H7 (cell line): ENCODE measurements around the gene MMS19. TPM values are rescaled to one million over a fixed set of nuclear protein-coding genes. Genes with fewer than 3 reads are reported as not detected.

Experiments
- DNase-seq: peaks from one replicate; pipeline ENCODE4 v3.0.0; 2012
- H3K27me3 ChIP-seq: 2 replicates; pipeline ENCODE4 v1.6.0; 2011; ENCODE audit warnings: mild to moderate bottlenecking, low read length; ENCODE audit not compliant: control insufficient read depth, insufficient read depth
- H3K36me3 ChIP-seq: replicated peaks from 2 replicates; pipeline ENCODE4 v1.5.1; 2011; ENCODE audit warnings: low read length; ENCODE audit not compliant: control insufficient read depth, insufficient read depth
- H3K4me3 ChIP-seq: 2 replicates; pipeline ENCODE4 v1.5.1; 2011; ENCODE audit warnings: low read depth, mild to moderate bottlenecking, control low read depth, low read length, moderate library complexity; ENCODE audit not compliant: insufficient read depth
- total RNA-seq: library from RNA; depleted of rRNA; stranded (reverse); fragments of >200 nt; shearing (Covaris generic); gene quantifications from 2 replicates; pipeline ENCODE4 v1.2.3, GENCODE V29; 2014; rRNA removed

Gene MMS19
- total RNA-seq = 177 and 188 TPM in 2 replicates

- peaks cover 9% of the 10 kb centered on the region for H3K27me3 ChIP-seq
- H3K36me3 ChIP-seq = peaks cover under 1% of the 10 kb centered on the region; the same call in 1 of the 2 replicates
- H3K4me3 ChIP-seq = peak within 1 kb of the TSS; percentile 88
- peak; percentile 100 for DNase-seq
Observed at GRCh38 chr10:97498076-97498840, at the start of gene MMS19. TSS of gene MMS19 (minus strand) at chr10:97498422. CDS start at chr10:97498384, 38 bp downstream.

GRCh38 chr10:97547962-97548361 lies 49.7 kb upstream of the MMS19 start:
- Histone ChIP-seq H3K4me3 (no peak overlapping the region), H3K36me3 (no peaks in the 10 kb centered on the region), H3K27me3 (no peaks in the 10 kb centered on the region)
- no peak for DNase-seq

GRCh38 chr10:97547271-97547600 lies 49.0 kb upstream of the MMS19 start:
- no peak for DNase-seq
- H3K36me3 ChIP-seq = no peaks in the 10 kb centered on the region
- no peak overlapping the region for H3K4me3 ChIP-seq
- H3K27me3 ChIP-seq = no peaks in the 10 kb centered on the region

GRCh38 chr10:97546456-97547270 lies 48.4 kb upstream of the MMS19 start:
- no peaks in the 10 kb centered on the region for H3K27me3 ChIP-seq
- no peak overlapping the region for H3K4me3 ChIP-seq
- no peak for DNase-seq
- no peaks in the 10 kb centered on the region for H3K36me3 ChIP-seq

- Histone ChIP-seq H3K27me3 (no peaks in the 10 kb centered on the region), H3K36me3 (no peaks in the 10 kb centered on the region), H3K4me3 (no peak overlapping the region)
- DNase-seq = peak; percentile 49
Observed at GRCh38 chr10:97543025-97543546, 44.9 kb upstream of the MMS19 start.

- peak; percentile 63 for DNase-seq
- no peaks in the 10 kb centered on the region for H3K36me3 ChIP-seq
- H3K27me3 ChIP-seq = no peaks in the 10 kb centered on the region
- H3K4me3 ChIP-seq = no peak overlapping the region
Observed at GRCh38 chr10:97542169-97543024, 44.2 kb upstream of the MMS19 start.

- Histone ChIP-seq H3K4me3 (no peak overlapping the region), H3K36me3 (no peaks in the 10 kb centered on the region), H3K27me3 (no peaks in the 10 kb centered on the region)
- peak; percentile 62 for DNase-seq
Observed at GRCh38 chr10:97540669-97541500, 42.7 kb upstream of the MMS19 start.

GRCh38 chr10:97539523-97540200 lies 41.4 kb upstream of the MMS19 start:
- no peak overlapping the region for H3K4me3 ChIP-seq
- peak; percentile 84 for DNase-seq
- no peaks in the 10 kb centered on the region for H3K27me3 ChIP-seq
- H3K36me3 ChIP-seq = no peaks in the 10 kb centered on the region

GRCh38 chr10:97538839-97539238 lies 40.6 kb upstream of the MMS19 start:
- Histone ChIP-seq H3K4me3 (no peak overlapping the region), H3K36me3 (no peaks in the 10 kb centered on the region), H3K27me3 (no peaks in the 10 kb centered on the region)
- no peak for DNase-seq

GRCh38 chr10:97538411-97538810 lies 40.2 kb upstream of the MMS19 start:
- Histone ChIP-seq H3K4me3 (no peak overlapping the region), H3K36me3 (no peaks in the 10 kb centered on the region), H3K27me3 (no peaks in the 10 kb centered on the region)
- DNase-seq = no peak

GRCh38 chr10:97537186-97537869 lies 39.1 kb upstream of the MMS19 start:
- H3K36me3 ChIP-seq = no peaks in the 10 kb centered on the region
- DNase-seq = no peak
- no peak overlapping the region for H3K4me3 ChIP-seq
- H3K27me3 ChIP-seq = no peaks in the 10 kb centered on the region

GRCh38 chr10:97534746-97535367 lies 36.6 kb upstream of the MMS19 start:
- no peaks in the 10 kb centered on the region for H3K36me3 ChIP-seq
- no peak overlapping the region for H3K4me3 ChIP-seq
- peak; percentile 91 for DNase-seq
- H3K27me3 ChIP-seq = no peaks in the 10 kb centered on the region
